ENCODE data around the gene GPC6. TPM values are rescaled to one million over a fixed set of nuclear protein-coding genes. Genes with fewer than 3 reads are reported as not detected.

Gene GPC6
- total RNA-seq, 1 experiment from 2014 or later = 0.22 TPM

DNA sequence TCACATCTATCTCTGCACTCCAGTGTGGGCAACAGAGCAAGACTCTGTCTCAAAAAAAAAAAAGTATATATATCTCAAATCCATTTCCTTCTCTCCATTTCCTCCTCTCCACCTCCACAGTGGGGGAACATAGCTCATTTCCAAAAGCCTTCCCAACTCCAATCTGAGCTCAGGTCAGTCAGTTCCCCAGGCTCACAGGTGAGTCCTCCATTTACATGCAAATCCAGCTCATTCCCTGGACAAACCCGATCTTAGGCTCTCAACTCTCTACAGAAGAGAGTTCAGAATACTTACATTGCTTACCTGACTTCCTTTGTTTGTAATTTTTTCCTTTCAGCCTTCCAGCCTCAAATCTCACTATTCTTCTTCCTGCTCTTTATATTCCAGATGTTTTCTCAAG, 518.3 kb downstream of the GPC6 start:
- Histone ChIP-seq H4K20me1 (ENCODE audit: insufficient read depth) (no peaks in the 10 kb centered on the region), H2AFZ (ENCODE audit: low read depth, low read length, poor library complexity, severe bottlenecking) (no peak overlapping the region), H3K27ac (ENCODE audit: low read depth, low read length) (no peak overlapping the region), H3K4me2 (ENCODE audit: low read length) (no peak overlapping the region), H3K36me3 (ENCODE audit: control insufficient read depth in 1 of 2, insufficient read depth in 2 of 2, low read length in 2 of 2) (no peaks in the 10 kb centered on the region), H3K4me3 (replicated peaks in 1 of 2; ENCODE audit: low read depth in 1 of 2, low read length in 2 of 2) (no peak overlapping the region), H3K4me1 (ENCODE audit: control insufficient read depth in 1 of 2, insufficient read depth in 2 of 2, low read length in 2 of 2) (no peaks in the 10 kb centered on the region), H3K27me3 (ENCODE audit: insufficient read depth, low read length) (no peaks in the 10 kb centered on the region), H3K9me3 (ENCODE audit: control insufficient read depth in 1 of 2, insufficient read depth in 1 of 2, low read depth in 1 of 2, low read length in 2 of 2) (peaks cover 22 to 24% of the 10 kb centered on the region in 2 experiments; a peak in 2 of 4 replicates), H3K9me2 (ENCODE audit: insufficient read depth) (no peaks in the 10 kb centered on the region), H3K9ac (ENCODE audit: low read length) (no peak overlapping the region), H3K79me2 (ENCODE audit: insufficient read depth, low read length) (no peaks in the 10 kb centered on the region)
- ATAC-seq (no peak), DNase-seq (ENCODE audit: low read depth, low spot score) (no peak)
- RAD21 ChIA-PET (ENCODE audit: low non-redundant PET in 1 of 2, low total read pairs in 2 of 2, uncharacterized antibody in 2 of 2, unreplicated experiment in 2 of 2) = no interaction called here
- CTCF ChIA-PET = no interaction called here
- no TSS peak for BruUV-seq (replicated peaks)
- TF ChIP-seq SP1 (IDR thresholded peaks at IDR 0.05; ENCODE audit: low read depth) (no peak), POLR2A (IDR thresholded peaks at IDR 0.05; ENCODE audit: borderline replicate concordance, extremely low read depth, insufficient read depth, insufficient read length) (no peak), ZFX (IDR thresholded peaks at IDR 0.05) (no peak), ZNF274 (IDR thresholded peaks at IDR 0.05; ENCODE audit: low read depth, low read length) (no peak), FOSL1 (IDR thresholded peaks at IDR 0.05; ENCODE audit: low read depth) (no peak), YY1 (IDR thresholded peaks at IDR 0.05; ENCODE audit: extremely low read depth, insufficient replicate concordance, low read depth, low read length) (no peak), CEBPB (IDR thresholded peaks at IDR 0.05; ENCODE audit: low read depth) (no peak), ATF3 (IDR thresholded peaks at IDR 0.05) (no peak), POLR2AphosphoS5 (IDR thresholded peaks at IDR 0.05; ENCODE audit: low read depth, low read length) (no peak), REST (IDR thresholded peaks at IDR 0.05; ENCODE audit: low read depth) (no peak), RAD21 (IDR thresholded peaks at IDR 0.05; ENCODE audit: low read depth) (no peak), ELF1 (IDR thresholded peaks at IDR 0.05; ENCODE audit: borderline replicate concordance, low read depth) (no peak), ZBTB33 (IDR thresholded peaks at IDR 0.05; ENCODE audit: extremely low read depth, insufficient replicate concordance, low read length) (no peak), SRF (IDR thresholded peaks at IDR 0.05; ENCODE audit: low read depth) (no peak), SIN3A (IDR thresholded peaks at IDR 0.05; ENCODE audit: low read depth) (no peak)
- TF ChIP-seq, protein P1, sequence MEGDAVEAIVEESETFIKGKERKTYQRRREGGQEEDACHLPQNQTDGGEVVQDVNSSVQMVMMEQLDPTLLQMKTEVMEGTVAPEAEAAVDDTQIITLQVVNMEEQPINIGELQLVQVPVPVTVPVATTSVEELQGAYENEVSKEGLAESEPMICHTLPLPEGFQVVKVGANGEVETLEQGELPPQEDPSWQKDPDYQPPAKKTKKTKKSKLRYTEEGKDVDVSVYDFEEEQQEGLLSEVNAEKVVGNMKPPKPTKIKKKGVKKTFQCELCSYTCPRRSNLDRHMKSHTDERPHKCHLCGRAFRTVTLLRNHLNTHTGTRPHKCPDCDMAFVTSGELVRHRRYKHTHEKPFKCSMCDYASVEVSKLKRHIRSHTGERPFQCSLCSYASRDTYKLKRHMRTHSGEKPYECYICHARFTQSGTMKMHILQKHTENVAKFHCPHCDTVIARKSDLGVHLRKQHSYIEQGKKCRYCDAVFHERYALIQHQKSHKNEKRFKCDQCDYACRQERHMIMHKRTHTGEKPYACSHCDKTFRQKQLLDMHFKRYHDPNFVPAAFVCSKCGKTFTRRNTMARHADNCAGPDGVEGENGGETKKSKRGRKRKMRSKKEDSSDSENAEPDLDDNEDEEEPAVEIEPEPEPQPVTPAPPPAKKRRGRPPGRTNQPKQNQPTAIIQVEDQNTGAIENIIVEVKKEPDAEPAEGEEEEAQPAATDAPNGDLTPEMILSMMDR (IDR thresholded peaks at IDR 0.05 in 2 of 3, conservative IDR thresholded peaks at IDR 0.05 in 1 of 3; ENCODE audit: borderline replicate concordance in 1 of 3, insufficient read depth in 1 of 3, low read depth in 2 of 3, low read length in 2 of 3) = no peak
- TF ChIP-seq, protein P2, sequence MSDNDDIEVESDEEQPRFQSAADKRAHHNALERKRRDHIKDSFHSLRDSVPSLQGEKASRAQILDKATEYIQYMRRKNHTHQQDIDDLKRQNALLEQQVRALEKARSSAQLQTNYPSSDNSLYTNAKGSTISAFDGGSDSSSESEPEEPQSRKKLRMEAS (IDR thresholded peaks at IDR 0.05) = no peak
- POLR2A ChIA-PET = no interaction called here
- intact Hi-C loops (cut with micrococcal nuclease) = no loop called here
